IPS DF 6.9 (cell line): ENCODE results near the gene PIANP.
"Not testable (repeated sequence)": the region's sequence is repeated elsewhere in the genome, so short reads cannot be mapped to it uniquely, and the experiment has no call there.

ENCODE experiments used
- DNase-seq: peaks from one replicate; pipeline ENCODE4 v3.0.0-alpha.2; 2013; ENCODE audit warnings: low read depth, low spot score
- H3K27ac ChIP-seq: one replicate; pipeline ENCODE4 v1.5.1; 2013; ENCODE audit warnings: low read length, control low read depth
- H3K27me3 ChIP-seq: 2 replicates; pipeline ENCODE4 v1.6.1; 2013; ENCODE audit warnings: mild to moderate bottlenecking, low read length; ENCODE audit not compliant: control insufficient read depth, insufficient read depth
- H3K36me3 ChIP-seq: 2 replicates; pipeline ENCODE4 v1.6.1; 2013; ENCODE audit warnings: low read length; ENCODE audit not compliant: control insufficient read depth, insufficient read depth
- H3K4me1 ChIP-seq: 2 replicates; pipeline ENCODE4 v1.6.1; 2013; ENCODE audit warnings: low read length; ENCODE audit not compliant: control insufficient read depth, insufficient read depth
- H3K4me3 ChIP-seq: 2 replicates; pipeline ENCODE4 v1.5.1; 2013; ENCODE audit warnings: mild to moderate bottlenecking, low read length
- H3K9me3 ChIP-seq: 2 replicates; pipeline ENCODE4 v1.6.1; 2013; ENCODE audit warnings: low read length, inconsistent platforms; ENCODE audit not compliant: control insufficient read depth, insufficient read depth
- WGBS: extraction: QIAGEN DNeasy Blood & Tissue Kit; methylation state at CpG from one replicate; pipeline ENCODE4 v1.1.7; 2013; ENCODE audit warnings: mixed read lengths, missing lambda C conversion rate; ENCODE audit not compliant: insufficient read length, insufficient coverage; 5-methylcytosine and 5-hydroxymethylcytosine counted together

Gene PIANP

GRCh38 chr12:6708960-6709394 is 8.4 kb upstream of the PIANP start:
- no peaks in the 10 kb centered on the region for H3K27me3 ChIP-seq
- no CpG with 5 or more reads among the region's 16 CpGs for WGBS
- H3K4me3 ChIP-seq: no peak overlapping the region
- no peaks in the 10 kb centered on the region for H3K4me1 ChIP-seq
- no peak for DNase-seq
- no peaks in the 10 kb centered on the region for H3K36me3 ChIP-seq
- H3K27ac ChIP-seq: no peak overlapping the region
- no peaks in the 10 kb centered on the region for H3K9me3 ChIP-seq

DNA sequence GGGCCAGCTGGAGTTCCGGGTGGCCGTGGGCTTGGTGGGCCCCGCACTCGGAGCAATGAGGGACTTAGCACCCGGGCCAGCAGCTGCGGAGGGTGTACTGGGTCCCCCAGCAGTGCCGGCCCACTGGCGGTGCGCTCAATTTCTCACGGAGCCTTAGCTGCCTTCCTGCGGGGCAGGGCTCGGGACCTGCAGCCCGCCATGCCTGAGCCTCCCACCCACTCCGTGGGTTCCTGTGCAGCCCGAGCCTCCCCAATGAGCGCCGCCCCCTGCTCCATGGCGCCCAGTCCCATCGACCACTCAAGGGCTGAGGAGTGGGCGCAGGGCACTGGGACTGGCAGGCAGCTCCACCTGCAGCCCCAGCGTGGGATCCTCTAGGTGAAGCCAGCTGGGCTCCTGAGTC is 7.7 kb upstream of the PIANP start:
- WGBS: no CpG with 5 or more reads among the region's 21 CpGs
- H3K4me3 ChIP-seq, H3K9me3 ChIP-seq, H3K36me3 ChIP-seq, DNase-seq, H3K4me1 ChIP-seq, H3K27me3 ChIP-seq, H3K27ac ChIP-seq: not testable (repeated sequence)

DNA sequence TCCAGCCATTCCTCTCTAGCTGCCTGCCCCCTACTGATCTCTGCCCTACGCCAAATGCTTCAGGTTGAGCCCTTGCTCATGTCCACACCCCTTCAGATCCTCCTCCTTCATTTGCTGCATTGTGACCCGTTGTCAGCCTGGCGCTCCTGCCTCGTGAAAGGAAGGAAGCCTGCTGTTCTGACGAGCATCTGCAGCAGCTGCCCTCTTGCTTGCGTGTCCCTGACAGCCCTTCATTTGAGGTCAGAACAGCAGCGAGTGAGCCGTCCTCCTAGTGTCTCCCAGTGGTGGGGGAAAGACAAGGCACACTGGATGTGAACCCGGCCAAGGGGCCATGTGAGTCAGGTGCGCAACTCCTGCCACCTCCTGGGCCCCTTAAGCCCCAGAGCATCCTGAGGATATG is 3.0 kb upstream of the PIANP start:
- no peak overlapping the region for H3K4me3 ChIP-seq
- no peak for DNase-seq

DNA sequence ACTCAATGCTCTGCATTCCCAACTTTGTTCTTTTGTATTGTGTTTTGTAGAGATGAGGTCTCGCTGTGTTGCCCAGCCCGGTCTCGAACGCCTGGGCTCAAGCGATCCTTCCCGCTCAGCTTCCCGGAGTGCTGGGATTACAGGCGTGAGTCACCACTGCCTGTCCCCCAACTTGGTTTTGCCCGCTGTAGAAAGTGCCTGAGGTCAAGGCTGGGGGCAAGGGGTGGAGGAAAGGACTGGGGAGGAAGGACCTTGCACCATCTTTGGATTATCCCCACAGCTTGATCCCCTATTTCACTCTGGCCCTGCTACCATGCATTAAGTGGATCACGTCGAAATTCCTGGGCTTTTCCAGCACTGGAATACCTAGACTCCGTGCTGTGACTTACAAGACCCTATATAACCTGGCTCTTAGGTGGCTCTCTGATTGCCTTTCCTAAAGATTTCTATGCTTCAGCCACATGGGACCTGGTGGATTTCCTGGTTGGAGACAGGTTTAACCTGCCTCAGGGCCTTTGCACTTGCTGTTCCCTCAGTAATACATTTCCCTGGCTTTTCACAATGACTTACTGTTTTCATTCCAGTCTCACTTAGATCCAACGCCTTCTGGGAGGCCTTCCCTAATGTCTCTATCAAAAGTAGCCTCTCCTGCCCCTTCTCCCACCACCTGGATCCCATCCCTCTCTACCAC is 608 bp upstream of the PIANP start:
- no peaks in the 10 kb centered on the region for H3K36me3 ChIP-seq
- H3K27ac ChIP-seq: no peak overlapping the region
- H3K9me3 ChIP-seq: no peaks in the 10 kb centered on the region
- peaks cover 6% of the 10 kb centered on the region; the same call in 1 of the 2 replicates for H3K4me1 ChIP-seq
- H3K4me3 ChIP-seq: peak overlapping the region; percentile 78; the same call in 1 of the 2 replicates
- no CpG with 5 or more reads among the region's 13 CpGs for WGBS
- H3K27me3 ChIP-seq: peaks cover 9% of the 10 kb centered on the region
- no peak for DNase-seq

More for the DNA sequence above, 3.0 kb upstream of the PIANP start:
- Histone ChIP-seq H3K4me1 (peaks cover 3% of the 10 kb centered on the region; the same call in 1 of the 2 replicates), H3K9me3 (no peaks in the 10 kb centered on the region), H3K36me3 (no peaks in the 10 kb centered on the region), H3K27ac (no peak overlapping the region), H3K27me3 (peaks cover 9% of the 10 kb centered on the region)
- WGBS: no CpG with 5 or more reads among the region's 10 CpGs

DNA sequence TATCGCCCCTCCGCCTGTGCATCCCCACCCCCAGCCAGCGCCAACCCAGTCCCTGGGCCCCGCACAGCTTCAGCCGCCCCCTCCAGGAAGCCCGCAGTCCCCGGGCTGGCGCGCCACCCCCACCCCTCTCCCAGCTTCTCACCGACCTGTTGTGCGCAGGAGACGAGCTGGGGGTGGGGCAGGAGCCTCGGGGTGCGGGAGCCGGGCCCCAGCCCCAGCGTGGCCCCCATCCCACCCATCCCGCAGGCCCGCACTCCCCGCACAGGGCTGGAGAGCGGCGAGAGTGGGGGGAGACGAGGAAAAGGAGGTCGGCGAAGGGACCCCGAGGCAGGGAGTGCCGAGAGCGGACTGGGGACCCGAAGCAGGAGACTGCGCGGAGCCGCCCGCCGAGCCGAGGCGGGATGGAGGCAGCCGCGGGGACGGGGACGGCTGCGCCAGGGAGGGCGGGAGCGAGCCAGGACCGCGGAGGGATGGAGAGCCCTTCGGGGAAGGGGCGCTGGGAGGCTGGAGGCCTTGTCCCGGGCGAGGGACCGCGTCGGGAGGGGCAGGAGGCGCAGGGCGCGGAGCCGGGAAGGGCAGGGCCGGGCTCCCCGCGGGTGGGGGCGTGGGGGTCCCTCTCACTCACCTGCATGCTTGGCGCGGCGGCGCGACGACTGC is 498 bp downstream of the PIANP start:
- H3K27me3 ChIP-seq: peaks cover 9% of the 10 kb centered on the region
- peaks cover 6% of the 10 kb centered on the region; the same call in 1 of the 2 replicates for H3K4me1 ChIP-seq
- peak overlapping the region; percentile 78 for H3K4me3 ChIP-seq
- H3K9me3 ChIP-seq: no peaks in the 10 kb centered on the region
- no peaks in the 10 kb centered on the region for H3K36me3 ChIP-seq
- no peak overlapping the region for H3K27ac ChIP-seq
- WGBS: no CpG with 5 or more reads among the region's 65 CpGs
- DNase-seq: no peak

GRCh38 chr12:6699259-6699988 is 1.2 kb downstream of the PIANP start:
- H3K27ac ChIP-seq: no peak overlapping the region
- H3K27me3 ChIP-seq: peaks cover 9% of the 10 kb centered on the region
- WGBS: no CpG with 5 or more reads among the region's 16 CpGs
- H3K36me3 ChIP-seq: 0 out of 2 replicates have a peak, but pooled peaks cover 2% of the 10 kb centered on the region
- no peak for DNase-seq
- peak overlapping the region; percentile 78; the same call in 1 of the 2 replicates for H3K4me3 ChIP-seq
- no peaks in the 10 kb centered on the region for H3K9me3 ChIP-seq
- peaks cover 6% of the 10 kb centered on the region; the same call in 1 of the 2 replicates for H3K4me1 ChIP-seq

DNA sequence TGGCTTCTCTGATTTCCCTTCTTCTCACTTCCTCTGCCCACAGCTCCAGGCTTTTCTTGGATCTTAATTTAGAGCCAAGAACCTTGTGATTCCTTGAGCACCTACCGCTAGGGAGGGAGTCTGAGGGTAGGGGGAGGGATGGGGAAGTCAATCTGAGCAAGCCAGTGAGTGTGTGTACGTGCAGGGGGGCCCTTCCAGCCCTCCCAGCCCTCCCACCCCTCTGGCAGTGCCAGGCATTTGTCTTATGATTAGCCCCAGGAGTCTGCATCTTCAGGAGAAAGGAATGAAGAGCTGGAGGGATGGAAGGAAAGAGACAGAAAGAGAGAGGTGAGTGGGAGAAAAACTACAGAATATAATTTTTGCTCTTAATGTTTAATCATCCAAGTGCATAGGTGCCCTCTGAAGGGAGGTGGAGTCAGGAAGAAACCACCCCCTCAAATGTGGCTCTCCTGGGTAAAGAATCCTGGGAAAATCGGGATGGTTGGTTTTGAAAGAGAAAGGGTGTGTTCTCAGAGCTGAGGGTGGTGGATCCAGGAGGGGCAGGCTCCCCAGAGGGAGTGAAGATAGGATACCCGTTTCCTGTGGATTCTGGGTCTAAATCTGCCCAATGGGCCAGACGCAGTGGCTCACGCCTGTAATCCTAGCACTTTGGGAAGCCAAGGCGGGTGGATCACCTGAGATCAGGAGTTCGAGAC is 2.1 kb downstream of the PIANP start:
- no peak overlapping the region for H3K27ac ChIP-seq
- H3K4me3 ChIP-seq: no peak overlapping the region
- peaks cover 6% of the 10 kb centered on the region; the same call in 1 of the 2 replicates for H3K4me1 ChIP-seq
- no CpG with 5 or more reads among the region's 8 CpGs for WGBS
- H3K27me3 ChIP-seq: peaks cover 9% of the 10 kb centered on the region
- H3K9me3 ChIP-seq: no peaks in the 10 kb centered on the region
- no peak for DNase-seq
- H3K36me3 ChIP-seq: 0 out of 2 replicates have a peak, but pooled peaks cover 3% of the 10 kb centered on the region

GRCh38 chr12:6697584-6698351 is 2.8 kb downstream of the PIANP start:
- no peaks in the 10 kb centered on the region for H3K9me3 ChIP-seq
- peaks cover 6% of the 10 kb centered on the region; the same call in 1 of the 2 replicates for H3K4me1 ChIP-seq
- peaks cover 9% of the 10 kb centered on the region for H3K27me3 ChIP-seq
- peak; percentile 63 for DNase-seq
- no peak overlapping the region for H3K4me3 ChIP-seq
- WGBS: no CpG with 5 or more reads among the region's 17 CpGs
- no peak overlapping the region for H3K27ac ChIP-seq
- 0 out of 2 replicates have a peak, but pooled peaks cover 3% of the 10 kb centered on the region for H3K36me3 ChIP-seq

DNA sequence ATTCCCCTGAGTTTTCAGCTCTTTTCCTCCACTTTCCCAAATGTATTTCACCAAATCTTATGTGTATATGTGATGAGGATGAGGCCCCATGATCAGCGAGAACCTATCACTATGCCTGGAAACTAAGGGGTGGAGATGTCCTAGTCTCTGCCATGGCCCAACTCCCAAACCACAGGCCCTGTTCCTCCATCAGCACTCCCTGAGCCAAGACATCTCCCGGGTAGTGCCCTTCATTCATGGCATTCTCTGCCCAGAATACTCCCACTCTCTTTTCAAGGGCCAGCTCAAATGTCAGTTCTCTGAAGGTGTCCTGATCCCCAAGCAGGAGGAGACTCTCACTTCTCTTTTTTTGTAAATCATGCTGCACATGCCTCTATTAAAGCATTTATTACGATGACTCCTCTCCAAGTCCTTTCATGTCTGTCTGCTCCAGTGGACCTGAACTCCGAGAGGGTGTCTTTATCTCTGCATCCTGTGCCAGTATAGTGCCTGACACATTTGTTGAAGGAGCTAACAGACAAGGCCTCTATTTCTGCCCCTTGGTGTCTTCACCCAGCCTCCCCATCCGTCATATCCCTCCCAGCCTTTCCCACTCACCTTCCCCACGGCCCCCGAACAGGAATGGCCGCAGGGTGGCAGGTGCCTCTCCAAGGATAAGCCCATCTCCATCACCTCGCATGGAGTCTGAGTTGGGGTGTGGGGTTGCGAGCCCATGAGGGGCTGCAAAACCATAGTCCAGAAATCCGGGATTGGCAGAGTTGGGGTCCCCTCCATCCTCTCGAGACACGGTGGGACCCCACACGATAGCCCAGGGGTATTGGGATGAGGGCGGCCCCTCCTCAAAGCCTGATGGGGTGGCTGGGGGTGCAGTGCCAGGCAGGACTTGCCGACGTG is 3.7 kb downstream of the PIANP start:
- peaks cover 9% of the 10 kb centered on the region for H3K27me3 ChIP-seq
- DNase-seq: no peak
- WGBS: no CpG with 5 or more reads among the region's 17 CpGs
- 0 out of 2 replicates have a peak, but pooled peaks cover 3% of the 10 kb centered on the region for H3K36me3 ChIP-seq
- H3K4me1 ChIP-seq: peaks cover 6% of the 10 kb centered on the region; the same call in 1 of the 2 replicates
- no peak overlapping the region for H3K27ac ChIP-seq
- no peak overlapping the region for H3K4me3 ChIP-seq
- no peaks in the 10 kb centered on the region for H3K9me3 ChIP-seq
